ENCODE results near the gene ANKRD16.

DNA sequence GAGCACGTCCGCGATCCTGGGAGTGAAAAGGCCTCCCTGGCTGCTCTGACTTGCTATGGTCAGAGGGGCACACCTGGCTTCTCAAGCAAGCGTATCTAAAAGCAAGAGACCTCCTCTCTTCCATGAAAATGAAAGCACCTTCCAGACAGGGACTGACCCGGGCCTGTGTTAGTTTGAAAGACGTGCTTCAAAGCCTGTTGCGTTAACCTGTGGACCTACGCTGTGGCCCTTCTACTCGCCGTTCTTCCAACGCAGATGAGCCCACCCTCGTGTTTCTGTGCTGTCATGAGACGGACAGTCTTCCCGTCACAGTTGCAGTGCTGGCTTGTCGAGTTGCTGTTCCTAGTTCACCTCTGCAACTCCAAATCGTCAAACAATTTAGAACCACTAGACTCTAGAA lies 61.0 kb downstream of the ANKRD16 start:
- TF ChIP-seq, protein P1, sequence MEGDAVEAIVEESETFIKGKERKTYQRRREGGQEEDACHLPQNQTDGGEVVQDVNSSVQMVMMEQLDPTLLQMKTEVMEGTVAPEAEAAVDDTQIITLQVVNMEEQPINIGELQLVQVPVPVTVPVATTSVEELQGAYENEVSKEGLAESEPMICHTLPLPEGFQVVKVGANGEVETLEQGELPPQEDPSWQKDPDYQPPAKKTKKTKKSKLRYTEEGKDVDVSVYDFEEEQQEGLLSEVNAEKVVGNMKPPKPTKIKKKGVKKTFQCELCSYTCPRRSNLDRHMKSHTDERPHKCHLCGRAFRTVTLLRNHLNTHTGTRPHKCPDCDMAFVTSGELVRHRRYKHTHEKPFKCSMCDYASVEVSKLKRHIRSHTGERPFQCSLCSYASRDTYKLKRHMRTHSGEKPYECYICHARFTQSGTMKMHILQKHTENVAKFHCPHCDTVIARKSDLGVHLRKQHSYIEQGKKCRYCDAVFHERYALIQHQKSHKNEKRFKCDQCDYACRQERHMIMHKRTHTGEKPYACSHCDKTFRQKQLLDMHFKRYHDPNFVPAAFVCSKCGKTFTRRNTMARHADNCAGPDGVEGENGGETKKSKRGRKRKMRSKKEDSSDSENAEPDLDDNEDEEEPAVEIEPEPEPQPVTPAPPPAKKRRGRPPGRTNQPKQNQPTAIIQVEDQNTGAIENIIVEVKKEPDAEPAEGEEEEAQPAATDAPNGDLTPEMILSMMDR (IDR thresholded peaks at IDR 0.05), result no peak
- no peak for TF ChIP-seq POLR2A (IDR thresholded peaks at IDR 0.05)
- TF ChIP-seq EP300 (IDR thresholded peaks at IDR 0.05), result no peak
